GM12874 (cell line): ENCODE results near the gene TAAR6.

Experiments
- TF ChIP-seq, protein P1 (sequence below): IDR thresholded peaks from 2 replicates; pipeline ENCODE4 v1.5.1; 2011; ENCODE audit warnings: low read depth, mild to moderate bottlenecking, control low read depth, low read length, moderate library complexity; ENCODE audit not compliant: insufficient read depth

TAAR6 gene, protein sequence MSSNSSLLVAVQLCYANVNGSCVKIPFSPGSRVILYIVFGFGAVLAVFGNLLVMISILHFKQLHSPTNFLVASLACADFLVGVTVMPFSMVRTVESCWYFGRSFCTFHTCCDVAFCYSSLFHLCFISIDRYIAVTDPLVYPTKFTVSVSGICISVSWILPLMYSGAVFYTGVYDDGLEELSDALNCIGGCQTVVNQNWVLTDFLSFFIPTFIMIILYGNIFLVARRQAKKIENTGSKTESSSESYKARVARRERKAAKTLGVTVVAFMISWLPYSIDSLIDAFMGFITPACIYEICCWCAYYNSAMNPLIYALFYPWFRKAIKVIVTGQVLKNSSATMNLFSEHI

DNA sequence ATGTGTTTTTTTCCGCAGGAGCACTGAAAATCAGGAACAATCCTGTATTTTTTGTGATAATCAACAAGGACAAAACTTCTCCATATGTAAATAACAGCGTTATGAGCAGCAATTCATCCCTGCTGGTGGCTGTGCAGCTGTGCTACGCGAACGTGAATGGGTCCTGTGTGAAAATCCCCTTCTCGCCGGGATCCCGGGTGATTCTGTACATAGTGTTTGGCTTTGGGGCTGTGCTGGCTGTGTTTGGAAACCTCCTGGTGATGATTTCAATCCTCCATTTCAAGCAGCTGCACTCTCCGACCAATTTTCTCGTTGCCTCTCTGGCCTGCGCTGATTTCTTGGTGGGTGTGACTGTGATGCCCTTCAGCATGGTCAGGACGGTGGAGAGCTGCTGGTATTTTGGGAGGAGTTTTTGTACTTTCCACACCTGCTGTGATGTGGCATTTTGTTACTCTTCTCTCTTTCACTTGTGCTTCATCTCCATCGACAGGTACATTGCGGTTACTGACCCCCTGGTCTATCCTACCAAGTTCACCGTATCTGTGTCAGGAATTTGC lies at the start of gene TAAR6:
TSS of gene TAAR6 (plus strand) at position 102 of the 557 bp plus-strand sequence. CDS start at position 102, 0 bp downstream.
- TF ChIP-seq, protein P1, sequence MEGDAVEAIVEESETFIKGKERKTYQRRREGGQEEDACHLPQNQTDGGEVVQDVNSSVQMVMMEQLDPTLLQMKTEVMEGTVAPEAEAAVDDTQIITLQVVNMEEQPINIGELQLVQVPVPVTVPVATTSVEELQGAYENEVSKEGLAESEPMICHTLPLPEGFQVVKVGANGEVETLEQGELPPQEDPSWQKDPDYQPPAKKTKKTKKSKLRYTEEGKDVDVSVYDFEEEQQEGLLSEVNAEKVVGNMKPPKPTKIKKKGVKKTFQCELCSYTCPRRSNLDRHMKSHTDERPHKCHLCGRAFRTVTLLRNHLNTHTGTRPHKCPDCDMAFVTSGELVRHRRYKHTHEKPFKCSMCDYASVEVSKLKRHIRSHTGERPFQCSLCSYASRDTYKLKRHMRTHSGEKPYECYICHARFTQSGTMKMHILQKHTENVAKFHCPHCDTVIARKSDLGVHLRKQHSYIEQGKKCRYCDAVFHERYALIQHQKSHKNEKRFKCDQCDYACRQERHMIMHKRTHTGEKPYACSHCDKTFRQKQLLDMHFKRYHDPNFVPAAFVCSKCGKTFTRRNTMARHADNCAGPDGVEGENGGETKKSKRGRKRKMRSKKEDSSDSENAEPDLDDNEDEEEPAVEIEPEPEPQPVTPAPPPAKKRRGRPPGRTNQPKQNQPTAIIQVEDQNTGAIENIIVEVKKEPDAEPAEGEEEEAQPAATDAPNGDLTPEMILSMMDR: no peak

DNA sequence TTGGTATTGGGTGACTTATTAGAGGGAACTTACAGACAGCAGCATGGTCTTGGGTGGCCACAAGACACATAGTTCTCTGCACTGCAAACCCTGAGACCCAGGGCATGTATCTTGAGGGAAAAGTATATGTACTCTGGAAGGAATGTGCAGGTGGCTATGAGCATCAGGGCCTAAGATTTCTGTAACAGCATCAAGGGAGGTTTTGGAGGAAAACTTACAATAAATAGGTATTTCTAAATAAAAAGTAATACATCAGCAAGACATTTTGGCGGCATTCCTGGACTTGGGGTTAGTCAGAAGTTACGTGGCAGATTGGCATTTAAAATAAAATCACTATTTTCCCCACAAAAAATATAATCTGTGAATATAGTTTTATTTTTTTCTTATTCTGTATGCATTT lies 49.2 kb upstream of the TAAR6 start:
- TF ChIP-seq, protein P1: no peak

DNA sequence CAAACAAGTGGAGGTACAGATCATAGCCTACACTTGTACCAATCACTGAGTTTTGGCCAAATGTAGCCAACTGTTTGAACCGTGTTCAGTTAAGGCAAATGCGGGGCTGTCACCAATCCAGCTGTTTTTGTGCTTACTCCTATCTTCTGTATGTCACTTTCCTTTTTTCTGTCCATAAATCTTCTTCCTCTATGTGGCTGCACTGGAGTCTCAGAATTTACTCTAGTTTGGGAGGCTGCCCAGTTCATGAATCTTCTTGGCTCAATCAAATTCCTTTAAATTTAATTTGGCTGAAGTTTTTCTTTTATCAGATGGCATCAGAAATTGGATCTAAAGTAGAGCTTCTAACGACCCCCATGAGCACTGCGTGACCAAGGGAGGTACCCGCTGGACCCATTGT lies 45.5 kb upstream of the TAAR6 start:
- TF ChIP-seq, protein P1: no peak

DNA sequence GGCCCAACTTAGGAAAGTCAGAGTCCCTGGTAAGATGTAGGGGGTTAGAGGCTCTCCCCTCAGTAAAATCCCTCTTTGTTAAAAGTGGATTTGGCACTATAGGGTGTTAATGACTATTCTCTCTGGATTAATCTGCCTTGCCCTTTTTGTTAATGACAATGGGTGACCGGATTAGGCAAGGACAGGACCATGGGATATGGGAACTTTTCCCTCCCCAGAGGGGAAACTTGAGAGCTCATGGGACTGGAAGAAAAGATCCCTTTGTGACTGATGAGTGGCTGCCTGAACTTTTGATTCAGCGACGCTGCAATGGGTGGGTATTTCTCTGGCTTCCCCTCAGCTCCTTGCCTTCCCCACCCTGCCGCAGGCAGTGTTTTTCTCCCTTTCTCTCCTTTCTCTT lies 44.3 kb upstream of the TAAR6 start:
- TF ChIP-seq, protein P1: no peak

DNA sequence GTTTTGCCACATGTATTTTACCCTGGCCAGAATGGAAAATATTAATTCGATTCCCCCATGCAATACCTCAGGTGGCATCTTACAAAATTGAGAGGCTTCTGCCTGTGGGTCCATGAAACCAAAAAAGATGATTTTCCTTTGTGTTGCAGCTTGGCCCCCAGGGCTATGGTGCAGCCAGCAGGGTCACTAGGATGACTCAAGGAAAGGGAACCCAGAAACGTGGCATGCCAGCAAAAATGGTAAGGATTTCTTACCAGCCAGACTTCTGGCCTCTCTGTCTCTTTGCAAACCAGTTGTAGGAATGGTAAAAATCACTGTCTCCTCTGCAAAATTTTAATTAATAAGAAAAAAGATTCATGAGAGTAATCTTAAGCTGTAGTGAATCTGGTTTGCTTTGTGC lies 43.7 kb upstream of the TAAR6 start:
- TF ChIP-seq, protein P1: no peak

DNA sequence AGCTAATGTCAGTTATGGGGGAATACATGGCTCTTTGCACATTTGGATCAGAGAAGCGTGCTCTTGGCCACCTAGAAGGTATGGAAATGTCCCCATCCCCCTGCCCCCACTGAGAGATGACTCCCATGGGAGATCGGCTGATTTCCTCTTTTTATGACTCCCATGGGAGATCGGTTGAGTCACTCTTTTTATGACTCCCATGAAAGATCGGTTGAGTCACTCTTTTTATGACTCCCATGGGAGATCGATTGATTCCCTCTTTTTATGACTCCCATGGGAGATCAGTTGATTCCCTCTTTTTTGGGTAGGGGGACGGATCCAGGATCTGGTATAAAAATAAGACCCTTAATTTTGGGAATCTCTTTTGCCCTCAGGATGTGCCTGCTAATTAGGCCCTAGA lies 42.3 kb upstream of the TAAR6 start:
- TF ChIP-seq, protein P1: no peak

DNA sequence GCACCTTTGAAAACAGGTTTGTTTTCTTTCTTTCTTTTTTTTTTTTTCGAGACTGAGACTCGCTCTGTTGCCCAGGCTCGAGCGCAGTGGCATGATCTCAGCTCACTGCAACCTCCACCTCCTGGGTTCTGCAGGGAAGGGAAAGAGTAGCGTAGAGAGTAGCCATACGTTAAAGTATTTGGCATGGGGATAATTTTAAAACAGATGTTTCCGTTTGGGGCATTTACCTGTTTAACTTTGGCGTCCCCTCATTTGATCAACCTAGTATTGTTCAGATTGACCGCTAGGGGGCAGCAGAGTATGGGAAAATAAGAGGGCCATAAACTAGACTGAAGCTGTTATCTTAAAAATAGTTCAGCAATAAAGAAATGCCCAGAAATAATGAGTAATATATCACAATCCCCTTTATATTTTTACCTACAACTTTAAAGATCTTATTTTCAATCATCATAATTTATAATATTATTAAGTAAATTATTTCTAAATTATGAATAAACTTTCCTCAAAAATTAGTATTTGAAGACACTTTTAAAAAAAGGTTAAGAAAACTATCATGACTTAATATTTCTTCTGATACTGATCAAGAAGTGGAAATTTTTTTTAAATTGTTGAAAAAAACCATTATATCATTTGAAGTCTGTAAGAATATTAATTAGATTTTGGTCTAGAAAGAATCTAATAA lies 39.7 kb upstream of the TAAR6 start:
- TF ChIP-seq, protein P1: peak; percentile 48
